ENCODE results near the gene F10.

- TF ChIP-seq, protein P1, sequence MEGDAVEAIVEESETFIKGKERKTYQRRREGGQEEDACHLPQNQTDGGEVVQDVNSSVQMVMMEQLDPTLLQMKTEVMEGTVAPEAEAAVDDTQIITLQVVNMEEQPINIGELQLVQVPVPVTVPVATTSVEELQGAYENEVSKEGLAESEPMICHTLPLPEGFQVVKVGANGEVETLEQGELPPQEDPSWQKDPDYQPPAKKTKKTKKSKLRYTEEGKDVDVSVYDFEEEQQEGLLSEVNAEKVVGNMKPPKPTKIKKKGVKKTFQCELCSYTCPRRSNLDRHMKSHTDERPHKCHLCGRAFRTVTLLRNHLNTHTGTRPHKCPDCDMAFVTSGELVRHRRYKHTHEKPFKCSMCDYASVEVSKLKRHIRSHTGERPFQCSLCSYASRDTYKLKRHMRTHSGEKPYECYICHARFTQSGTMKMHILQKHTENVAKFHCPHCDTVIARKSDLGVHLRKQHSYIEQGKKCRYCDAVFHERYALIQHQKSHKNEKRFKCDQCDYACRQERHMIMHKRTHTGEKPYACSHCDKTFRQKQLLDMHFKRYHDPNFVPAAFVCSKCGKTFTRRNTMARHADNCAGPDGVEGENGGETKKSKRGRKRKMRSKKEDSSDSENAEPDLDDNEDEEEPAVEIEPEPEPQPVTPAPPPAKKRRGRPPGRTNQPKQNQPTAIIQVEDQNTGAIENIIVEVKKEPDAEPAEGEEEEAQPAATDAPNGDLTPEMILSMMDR (IDR thresholded peaks at IDR 0.05) = no peak
- no peak for TF ChIP-seq POLR2A (IDR thresholded peaks at IDR 0.05)
Observed at GRCh38 chr13:113076681-113077401, 45.8 kb upstream of the F10 start.
